Measurements from ENCODE around the gene XIST.
"Not testable (repeated sequence)": the region's sequence is repeated elsewhere in the genome, so short reads cannot be mapped to it uniquely, and the experiment has no call there.

The XIST gene

DNA sequence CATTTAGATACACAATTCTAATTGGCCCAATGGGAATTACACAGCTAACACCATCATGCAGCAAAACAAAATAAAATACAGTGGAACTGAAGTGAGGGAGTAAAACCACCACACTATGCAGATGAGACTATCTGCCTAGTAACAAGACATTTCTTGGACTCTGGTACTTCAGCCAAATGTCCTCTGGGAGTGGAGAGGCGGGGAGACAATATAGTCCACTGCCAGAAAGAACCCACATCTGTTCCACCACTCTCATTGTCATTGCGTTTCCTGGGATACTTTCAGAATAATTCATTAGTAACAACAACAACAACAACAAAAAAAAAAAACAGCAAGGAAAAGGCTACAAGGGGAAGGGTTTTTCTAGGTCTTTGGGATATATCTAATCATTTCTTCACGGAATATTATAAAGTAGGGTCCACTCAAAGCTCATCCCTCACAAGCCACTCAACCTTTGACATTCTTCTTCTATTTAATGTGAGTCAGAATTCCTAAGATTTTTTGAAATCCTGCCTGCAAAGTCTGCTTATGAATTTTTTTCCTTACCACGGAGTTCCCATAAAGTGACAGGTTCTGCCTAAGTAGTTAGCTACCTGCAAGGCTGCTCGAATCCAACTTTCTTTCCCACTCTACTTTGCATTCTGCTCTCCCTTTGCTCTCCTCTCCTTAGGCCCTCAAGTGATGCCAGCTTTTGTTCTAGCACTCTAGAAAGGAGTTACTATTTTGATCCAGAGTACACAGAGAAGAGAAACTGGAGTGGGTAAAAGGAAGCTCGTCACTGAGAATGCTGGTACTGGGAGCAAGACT, 34.9 kb downstream of the XIST start:
- DNase-seq (ENCODE audit: low read depth, low spot score), result no peak
- no peak overlapping the region for H3K27ac ChIP-seq

DNA sequence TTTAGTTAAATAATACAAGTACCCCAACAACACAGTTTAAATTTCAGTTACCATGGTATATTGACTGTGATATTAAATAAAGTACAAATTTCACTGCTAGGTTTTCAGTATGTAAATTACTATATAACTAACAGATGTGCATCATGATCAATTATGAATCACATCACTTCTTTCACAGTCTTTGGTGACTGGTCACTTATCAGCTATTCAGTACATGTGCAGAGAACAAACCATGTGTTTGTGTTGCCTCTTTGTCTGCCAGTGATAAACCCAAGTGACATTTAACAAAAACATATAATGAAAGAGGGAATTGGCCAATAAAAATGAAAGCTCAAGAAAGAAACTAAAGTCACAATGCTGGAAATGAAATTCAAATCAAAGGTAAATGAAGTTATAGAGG, 40.3 kb downstream of the XIST start:
- DNase-seq (ENCODE audit: low read depth, low spot score), result no peak

DNA sequence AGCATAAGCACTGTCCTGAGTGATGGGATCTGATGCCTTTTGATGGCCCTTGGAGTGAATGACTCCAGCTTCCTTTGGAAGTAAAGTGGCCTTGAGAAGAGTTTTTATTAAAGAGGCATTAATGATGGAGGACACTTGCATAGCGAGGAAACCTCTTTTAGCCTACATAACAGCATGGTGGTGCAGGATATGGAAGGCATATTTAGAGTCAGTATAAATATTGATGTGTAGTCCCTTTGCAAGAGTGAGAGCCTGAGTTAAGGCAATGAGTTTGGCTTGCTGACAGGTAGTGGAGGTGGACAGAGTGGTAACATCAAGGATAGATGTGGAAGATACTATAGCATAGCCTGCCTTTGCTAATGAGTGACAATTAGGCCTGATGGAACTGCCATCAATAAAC, 48.4 kb downstream of the XIST start:
- H3K27ac ChIP-seq; DNase-seq (ENCODE audit: low read depth, low spot score): not testable (repeated sequence)

More for the DNA sequence above, 40.3 kb downstream of the XIST start:
- H3K27ac ChIP-seq, result no peak overlapping the region

DNA sequence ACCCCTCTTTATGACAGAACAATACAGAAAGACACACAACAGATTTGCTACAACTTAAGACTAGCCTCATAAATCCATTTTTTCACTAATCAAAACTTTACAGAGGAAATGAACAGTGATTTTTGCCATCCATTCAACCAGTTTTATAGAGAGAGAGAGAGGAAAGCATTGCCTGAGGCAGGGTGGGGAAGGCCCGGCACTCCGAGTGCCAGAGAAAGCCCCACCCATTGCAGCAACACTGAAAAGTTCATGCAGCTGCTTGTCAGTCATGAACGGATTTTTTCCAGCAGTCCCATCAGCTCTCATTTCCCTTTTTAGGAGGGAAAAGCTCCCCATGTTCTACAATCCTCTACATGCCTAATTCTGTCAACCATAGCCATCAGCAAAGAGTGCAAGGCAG, 52.6 kb downstream of the XIST start:
- no peak overlapping the region for H3K27ac ChIP-seq
- no peak for DNase-seq (ENCODE audit: low read depth, low spot score)

DNA sequence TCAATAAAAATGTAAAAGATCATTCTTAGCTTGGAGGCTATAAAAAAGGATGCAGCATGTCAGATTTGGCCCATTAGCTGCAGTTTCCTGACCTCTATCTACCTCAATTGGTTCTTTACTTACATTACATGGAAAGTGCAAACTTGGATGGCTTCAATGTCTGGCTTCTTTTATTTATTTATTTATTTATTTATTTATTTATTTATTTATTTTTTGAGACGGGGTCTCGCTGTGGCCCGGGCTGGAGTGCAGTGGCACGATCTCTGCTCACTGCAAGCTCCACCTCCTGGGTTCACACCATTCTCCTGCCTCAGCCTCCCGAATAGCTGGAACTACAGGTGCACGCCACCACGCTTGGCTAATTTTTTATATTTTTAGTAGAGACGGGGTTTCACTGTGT, 60.0 kb downstream of the XIST start:
- not testable (repeated sequence) for H3K27ac ChIP-seq

DNA sequence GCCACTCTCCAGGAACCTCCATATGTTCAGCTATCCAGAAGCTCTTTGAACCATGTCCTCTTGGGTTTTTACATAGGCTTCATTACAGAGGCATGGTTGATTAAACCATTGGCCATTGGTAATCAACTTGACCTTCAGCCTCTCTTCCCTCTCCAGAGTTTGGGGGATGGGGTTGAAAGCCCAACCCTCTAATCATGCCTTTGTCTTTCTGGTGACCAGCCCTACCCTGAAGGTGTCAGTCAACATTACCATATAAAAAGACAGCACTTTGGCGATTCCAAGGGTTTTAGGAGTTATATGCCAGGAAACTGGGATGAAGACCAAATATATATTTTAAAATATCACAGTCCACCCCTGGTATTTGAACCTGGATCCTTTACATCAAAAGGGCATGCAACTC, 67.0 kb downstream of the XIST start:
- H3K27ac ChIP-seq, result no peak overlapping the region
- DNase-seq (ENCODE audit: low read depth, low spot score), result no peak

More for the DNA sequence above, 60.0 kb downstream of the XIST start:
- DNase-seq (ENCODE audit: low read depth, low spot score), result not testable (repeated sequence)

Data from epithelial cell of prostate (primary cell).